HG02884 (cell line): Measurements from ENCODE around the gene IMPA2.
A peak's percentile ranks its signal among the peaks of the same experiment; 100 is the strongest.
"Not testable (repeated sequence)": the region's sequence is repeated elsewhere in the genome, so short reads cannot be mapped to it uniquely, and the experiment has no call there.

Source experiments
- ATAC-seq: cut with Tn5 transposase; IDR thresholded peaks from one replicate; pipeline ENCODE4 v1.9.1; 2021; ENCODE audit warnings: mild to moderate bottlenecking, moderate library complexity; ENCODE audit not compliant: unreplicated experiment

IMPA2 gene

GRCh38 chr18:11960743-11961380 is 20.4 kb upstream of the IMPA2 start:
- ATAC-seq = no peak

GRCh38 chr18:11962597-11962996 is 18.7 kb upstream of the IMPA2 start:
- ATAC-seq = no peak

GRCh38 chr18:11963991-11964484 is 17.3 kb upstream of the IMPA2 start:
- ATAC-seq = no peak

GRCh38 chr18:11969904-11970835 is 11.1 kb upstream of the IMPA2 start:
- no peak for ATAC-seq

GRCh38 chr18:11970836-11971226 is 10.5 kb upstream of the IMPA2 start:
- not testable (repeated sequence) for ATAC-seq

DNA sequence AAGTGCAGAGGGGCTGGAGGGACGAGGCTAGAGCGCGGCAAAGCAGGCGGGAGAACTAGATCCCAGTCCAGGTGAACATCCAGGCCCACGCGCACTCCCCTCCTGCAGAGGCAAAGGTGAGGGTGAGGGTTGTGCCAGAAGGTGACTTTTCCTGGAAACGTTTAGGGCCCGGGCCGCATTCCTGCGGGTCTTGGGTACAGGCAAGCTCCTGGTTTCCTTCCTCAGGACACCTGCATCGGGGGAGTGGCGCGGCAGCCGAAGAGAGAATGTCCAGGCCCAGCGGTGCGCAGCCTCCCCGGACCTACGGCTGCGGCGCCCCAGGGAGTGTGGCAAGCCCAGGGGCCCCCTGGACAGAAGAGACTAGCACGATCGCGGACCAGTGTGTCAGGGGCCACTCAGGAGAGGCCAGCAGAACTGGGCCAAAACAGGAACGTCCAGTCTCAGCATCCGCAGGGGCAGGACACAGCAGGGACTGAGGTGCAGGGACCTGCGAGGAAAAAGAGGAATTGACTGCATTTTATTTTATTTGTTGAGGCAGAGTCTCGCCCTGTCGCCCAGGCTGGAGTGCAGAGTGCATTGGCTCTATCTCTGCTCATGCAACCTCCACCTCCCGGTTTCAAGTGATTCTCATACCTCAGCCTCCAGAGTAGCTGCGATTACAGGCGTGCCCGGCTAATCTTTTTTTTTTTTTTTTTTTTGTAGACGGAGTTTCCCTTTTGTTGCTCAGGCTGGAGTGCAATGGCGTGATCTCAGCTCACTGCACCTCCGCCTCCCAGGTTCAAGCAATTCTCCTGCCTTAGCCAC is 8.7 kb upstream of the IMPA2 start:
- ATAC-seq = no peak

- ATAC-seq = no peak
These were observed 6.5 kb upstream of the IMPA2 start for GRCh38 chr18:11974741-11975325.

DNA sequence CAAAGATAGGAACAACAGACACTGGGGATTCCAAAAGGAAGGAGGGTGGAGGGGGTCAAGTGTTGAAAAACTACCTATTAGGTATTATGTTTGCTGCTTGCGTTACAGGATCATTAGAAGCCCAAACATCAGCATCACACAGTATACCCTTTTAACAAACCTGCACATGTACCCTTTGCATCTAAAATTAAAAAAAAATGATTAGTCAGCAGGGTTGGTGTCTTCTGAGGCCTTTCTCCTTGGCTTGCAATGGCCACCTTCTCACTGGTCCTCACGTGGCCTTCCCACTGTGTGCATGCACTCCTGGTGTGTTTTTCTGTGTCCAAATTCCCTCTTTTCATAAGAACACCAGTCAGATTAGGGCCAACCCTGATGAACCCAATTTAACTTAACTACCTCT is 5.6 kb upstream of the IMPA2 start:
- no peak for ATAC-seq

DNA sequence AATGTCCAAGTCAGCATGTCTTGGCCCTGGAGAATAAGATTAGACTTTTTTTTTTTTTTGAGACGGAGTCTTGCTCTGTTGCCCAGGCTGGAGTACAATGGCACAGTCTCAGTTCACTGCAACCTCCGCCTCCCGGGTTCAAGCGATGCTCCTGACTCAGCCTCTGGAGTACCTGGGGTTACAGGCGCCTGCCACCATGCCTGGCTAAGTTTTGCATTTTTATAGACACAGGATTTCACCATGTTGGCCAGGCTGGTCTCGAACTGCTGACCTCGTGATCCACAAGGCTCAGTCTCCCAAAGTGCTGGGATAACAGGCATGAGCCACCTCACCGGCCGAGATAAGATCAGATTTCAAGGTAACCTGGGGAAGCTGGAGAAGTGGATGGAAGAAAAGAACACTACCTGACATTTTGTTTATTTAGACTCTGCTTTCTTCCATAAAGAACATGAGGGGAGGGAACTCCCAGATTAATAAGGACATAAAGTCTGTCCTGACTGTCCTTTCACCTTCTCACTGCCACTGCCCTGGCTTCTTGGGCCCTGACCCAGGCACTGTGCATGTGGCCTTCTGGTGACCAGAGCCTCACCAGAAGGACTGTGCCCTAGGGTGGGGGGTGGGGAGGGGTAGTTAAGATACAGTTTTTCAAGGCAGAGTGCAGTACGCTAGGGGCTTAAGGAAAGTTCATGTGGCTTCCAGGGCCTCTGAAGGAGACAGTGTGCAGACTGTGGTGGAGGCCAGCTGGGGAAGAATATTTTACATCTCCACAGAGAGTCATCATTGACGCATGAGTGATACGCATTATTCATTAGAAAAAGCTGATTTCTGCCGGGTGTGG is 4.8 kb upstream of the IMPA2 start:
- no peak for ATAC-seq

DNA sequence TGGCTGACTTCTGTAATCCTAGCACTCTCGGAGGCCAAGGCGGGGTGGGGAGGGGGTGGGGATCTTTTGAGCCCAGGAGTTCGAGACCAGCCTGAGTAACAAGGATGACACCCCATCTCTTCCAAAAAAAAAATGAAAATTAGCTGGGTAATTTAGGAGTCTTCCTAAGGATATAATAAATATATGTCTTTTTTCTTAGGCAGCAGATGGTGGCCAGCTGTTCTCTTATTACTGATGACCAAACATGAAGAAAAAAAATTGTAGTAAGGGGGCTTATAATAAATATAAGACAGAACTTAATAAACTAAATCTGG is 4.2 kb upstream of the IMPA2 start:
- no peak for ATAC-seq

DNA sequence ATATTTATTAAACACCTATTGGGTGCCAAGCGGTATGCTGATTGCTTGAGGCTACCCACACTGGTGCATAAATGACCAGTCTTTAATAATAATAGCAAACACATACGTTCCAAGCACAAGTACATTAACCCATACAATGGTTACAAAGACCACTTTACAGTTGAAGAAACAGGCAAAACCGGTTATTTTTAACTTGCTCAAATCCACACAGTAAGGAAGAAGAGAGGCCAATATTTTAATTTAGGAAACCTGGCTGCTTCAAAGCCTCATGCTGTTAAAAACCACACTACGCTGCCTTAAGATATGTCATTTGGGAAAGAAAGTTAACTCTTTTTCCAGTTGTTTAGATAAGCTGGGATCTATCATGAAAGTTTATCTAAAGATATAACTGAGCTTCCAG is 2.4 kb upstream of the IMPA2 start:
- ATAC-seq = no peak

DNA sequence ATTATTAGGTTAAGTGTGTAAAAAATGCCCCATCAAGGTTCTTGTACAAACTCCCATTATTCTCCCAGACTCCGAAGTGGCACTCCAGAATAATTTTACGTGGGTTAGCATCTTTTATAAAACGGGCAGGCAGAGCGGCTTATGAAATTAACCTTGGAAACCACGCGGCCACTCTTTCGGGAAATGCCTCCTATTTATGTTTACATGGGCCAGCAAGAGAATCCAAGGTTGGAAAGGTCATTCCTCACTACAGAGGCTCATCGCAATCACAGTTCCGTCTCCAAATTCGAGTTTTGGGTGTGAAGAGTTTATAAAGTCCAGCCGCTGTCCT is 1.2 kb upstream of the IMPA2 start:
- no peak for ATAC-seq

- peak; percentile 85 for ATAC-seq
These were observed 664 bp upstream of the IMPA2 start for GRCh38 chr18:11980494-11981191.

GRCh38 chr18:11981543-11982366 is 448 bp downstream of the IMPA2 start:
- ATAC-seq = peak; percentile 13

DNA sequence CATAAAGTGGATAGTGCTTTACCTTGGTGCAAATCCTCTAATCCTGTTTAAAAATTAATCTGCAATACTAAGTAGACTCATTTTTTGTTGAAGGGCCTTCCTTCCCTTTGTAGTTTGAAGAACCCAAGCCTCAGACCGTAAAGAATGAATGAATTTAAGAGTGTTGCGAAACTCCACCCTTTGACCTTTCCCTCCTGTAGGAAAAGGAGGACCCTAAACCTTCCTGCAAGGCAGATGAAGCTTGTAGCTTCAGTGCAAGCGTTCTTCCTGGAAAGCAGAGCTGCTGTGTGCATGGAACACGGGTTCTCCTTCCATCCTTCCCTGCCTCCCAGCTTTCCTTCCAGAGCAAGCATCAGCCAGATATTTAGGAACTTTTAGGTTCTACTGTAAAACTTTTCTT is 1.7 kb downstream of the IMPA2 start:
- no peak for ATAC-seq

GRCh38 chr18:11983592-11983991 is 2.3 kb downstream of the IMPA2 start:
- ATAC-seq = no peak

DNA sequence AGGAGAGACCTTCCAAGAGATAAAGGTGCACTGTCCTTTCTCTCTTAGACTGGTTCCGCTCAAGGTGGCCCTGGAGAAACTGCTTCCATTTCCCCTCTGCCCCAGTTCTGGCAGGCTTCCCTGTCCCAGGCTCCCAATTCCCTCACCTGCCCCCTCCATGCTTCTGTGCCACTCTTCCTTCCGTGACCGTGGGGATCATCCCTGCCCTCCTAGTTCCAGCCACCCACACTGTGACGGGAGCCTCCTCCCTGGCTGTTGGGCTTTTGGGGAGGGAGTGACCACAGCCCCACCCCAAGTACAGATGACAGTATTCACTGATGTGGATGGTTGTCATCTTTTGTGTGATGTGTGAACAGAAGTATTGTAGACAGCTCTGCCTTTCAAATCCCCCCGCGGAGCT is 2.8 kb downstream of the IMPA2 start:
- no peak for ATAC-seq

DNA sequence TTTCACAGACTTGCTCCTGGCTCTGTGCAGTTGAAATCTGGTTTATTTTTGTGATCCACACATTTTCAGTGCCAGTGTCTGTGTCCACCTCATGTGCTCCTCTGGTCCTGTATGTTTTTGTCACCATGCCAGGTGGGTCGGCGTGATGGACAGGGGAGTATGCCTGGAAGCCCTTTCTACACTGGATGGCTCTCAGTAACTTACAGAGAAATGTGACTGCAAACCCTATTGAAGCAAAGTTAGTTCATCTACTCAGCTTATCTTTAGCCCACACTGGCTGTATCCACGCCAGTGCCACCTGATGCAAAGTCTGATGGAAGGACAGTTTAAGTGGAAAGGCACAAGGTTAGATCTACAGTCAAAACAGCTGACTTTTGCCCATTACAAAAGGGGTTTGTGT is 4.3 kb downstream of the IMPA2 start:
- no peak for ATAC-seq

GRCh38 chr18:11986061-11986460 is 4.8 kb downstream of the IMPA2 start:
- ATAC-seq = no peak
